PC-9 (cell line): Measurements from ENCODE around the gene ATP11B.

ENCODE experiments used
- EZH2 ChIP-seq: fragments of 200-600 bp; sonication (generic); IDR thresholded peaks from 2 replicates; pipeline ENCODE4 v1.8.0; 2017; ENCODE audit warnings: antibody characterized with exemption, low read depth
- TF ChIP-seq, protein P1 (sequence below): fragments of 200-600 bp; sonication (generic); conservative IDR thresholded peaks from 2 replicates; pipeline ENCODE4 v1.6.1; 2017; ENCODE audit warnings: mixed run types, antibody characterized with exemption, mild to moderate bottlenecking, moderate library complexity

DNA sequence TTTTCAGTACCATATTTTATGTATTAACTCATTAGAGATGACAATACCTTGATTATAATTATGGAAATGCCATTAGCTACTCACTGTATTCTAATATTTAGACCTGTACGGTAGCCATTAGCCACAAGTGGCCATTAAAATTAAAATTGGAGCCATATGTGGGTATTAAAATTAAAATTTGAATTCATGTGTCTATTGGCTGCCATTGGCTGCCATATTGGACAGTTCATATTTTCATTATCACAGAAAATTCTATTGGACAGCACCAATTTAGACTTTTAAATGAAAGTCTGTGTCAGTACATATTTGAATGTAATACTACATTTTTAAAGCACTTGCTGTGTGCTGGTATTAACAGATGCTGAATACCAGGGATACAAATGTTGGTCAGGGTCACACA, 3.0 kb downstream of the ATP11B start:
- TF ChIP-seq, protein P1, sequence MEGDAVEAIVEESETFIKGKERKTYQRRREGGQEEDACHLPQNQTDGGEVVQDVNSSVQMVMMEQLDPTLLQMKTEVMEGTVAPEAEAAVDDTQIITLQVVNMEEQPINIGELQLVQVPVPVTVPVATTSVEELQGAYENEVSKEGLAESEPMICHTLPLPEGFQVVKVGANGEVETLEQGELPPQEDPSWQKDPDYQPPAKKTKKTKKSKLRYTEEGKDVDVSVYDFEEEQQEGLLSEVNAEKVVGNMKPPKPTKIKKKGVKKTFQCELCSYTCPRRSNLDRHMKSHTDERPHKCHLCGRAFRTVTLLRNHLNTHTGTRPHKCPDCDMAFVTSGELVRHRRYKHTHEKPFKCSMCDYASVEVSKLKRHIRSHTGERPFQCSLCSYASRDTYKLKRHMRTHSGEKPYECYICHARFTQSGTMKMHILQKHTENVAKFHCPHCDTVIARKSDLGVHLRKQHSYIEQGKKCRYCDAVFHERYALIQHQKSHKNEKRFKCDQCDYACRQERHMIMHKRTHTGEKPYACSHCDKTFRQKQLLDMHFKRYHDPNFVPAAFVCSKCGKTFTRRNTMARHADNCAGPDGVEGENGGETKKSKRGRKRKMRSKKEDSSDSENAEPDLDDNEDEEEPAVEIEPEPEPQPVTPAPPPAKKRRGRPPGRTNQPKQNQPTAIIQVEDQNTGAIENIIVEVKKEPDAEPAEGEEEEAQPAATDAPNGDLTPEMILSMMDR = no peak
- no peak for TF ChIP-seq EZH2
